ENCODE measurements around the gene RAB4B. TPM values are rescaled to one million over a fixed set of nuclear protein-coding genes. Genes with fewer than 3 reads are reported as not detected.

Gene RAB4B
- total and polyA plus RNA-seq, 12 donors: 25.8 to 135 (median 68.2) TPM

GRCh38 chr19:40775632-40776022 lies 2.4 kb upstream of the RAB4B start:
- WGBS, 4 donors: 88 to 95% (median 92%) methylated on average over 9 to 10 of the region's 10 CpGs
- TF ChIP-seq CTCF (IDR thresholded peaks at IDR 0.05): no peak
- TF ChIP-seq POLR2A (IDR thresholded peaks at IDR 0.05): no peak
- no peaks in the 10 kb centered on the region for H3K9me3 ChIP-seq (replicated peaks in 1 of 3)
- no peak for DNase-seq
- H3K27me3 ChIP-seq: no peaks in the 10 kb centered on the region
- H3K27ac ChIP-seq: no peak overlapping the region
- peaks cover 0 to 15% of the 10 kb centered on the region in 2 donors for H3K4me1 ChIP-seq (replicated peaks in 1 of 2)
- intact Hi-C loops (cut with DNase I): no loop called here
- no peaks in the 10 kb centered on the region for H3K36me3 ChIP-seq (replicated peaks in 1 of 2)
- no peak overlapping the region for H3K4me3 ChIP-seq

GRCh38 chr19:40776364-40776763 lies 1.7 kb upstream of the RAB4B start:
- peaks cover 0 to 15% of the 10 kb centered on the region in 2 donors for H3K4me1 ChIP-seq (replicated peaks in 1 of 2)
- no peak overlapping the region for H3K4me3 ChIP-seq
- intact Hi-C loops (cut with DNase I): no loop called here
- TF ChIP-seq CTCF (IDR thresholded peaks at IDR 0.05) (no peak), POLR2A (IDR thresholded peaks at IDR 0.05) (no peak)
- 73 to 79% (median 78%) methylated on average over 7 of the region's 7 CpGs for WGBS, 4 donors
- no peaks in the 10 kb centered on the region for H3K36me3 ChIP-seq (replicated peaks in 1 of 2)
- no peaks in the 10 kb centered on the region for H3K9me3 ChIP-seq (replicated peaks in 1 of 3)
- peak overlapping the region in 1 of 5 donors; percentile 99 for H3K27ac ChIP-seq
- H3K27me3 ChIP-seq: no peaks in the 10 kb centered on the region
- DNase-seq: no peak

- Histone ChIP-seq H3K36me3 (replicated peaks in 1 of 2) (no peaks in the 10 kb centered on the region), H3K27me3 (no peaks in the 10 kb centered on the region), H3K27ac (peak overlapping the region; percentile 89 to 99 (median 99)), H3K4me3 (peak overlapping the region in 2 of 4 donors; percentile 56 to 65), H3K4me1 (replicated peaks in 1 of 2) (peaks cover 0 to 15% of the 10 kb centered on the region in 2 donors), H3K9me3 (replicated peaks in 1 of 3) (no peaks in the 10 kb centered on the region)
- TF ChIP-seq CTCF (IDR thresholded peaks at IDR 0.05) (peak in 1 of 6 experiments; percentile 14), POLR2A (IDR thresholded peaks at IDR 0.05) (no peak)
- peak; percentile 89 to 99 (median 94) for DNase-seq
- WGBS, 4 donors: 5 to 14% (median 10%) methylated on average over 10 to 13 of the region's 13 CpGs
- intact Hi-C loops (cut with DNase I): no loop called here
Measured at GRCh38 chr19:40776932-40777644, 959 bp upstream of the RAB4B start.

- no peaks in the 10 kb centered on the region for H3K9me3 ChIP-seq (replicated peaks in 1 of 3)
- intact Hi-C loops (cut with DNase I): no loop called here
Measured at GRCh38 chr19:40777645-40777936, 456 bp upstream of the RAB4B start.

More at GRCh38 chr19:40777645-40777936, 456 bp upstream of the RAB4B start:
- Histone ChIP-seq H3K27me3 (no peaks in the 10 kb centered on the region), H3K27ac (peak overlapping the region; percentile 89 to 99 (median 99)), H3K4me1 (replicated peaks in 1 of 2) (peaks cover 0 to 15% of the 10 kb centered on the region in 2 donors), H3K4me3 (peak overlapping the region in 3 of 4 donors; percentile 42 to 65 (median 56)), H3K36me3 (replicated peaks in 1 of 2) (no peaks in the 10 kb centered on the region)
- TF ChIP-seq CTCF (IDR thresholded peaks at IDR 0.05): peak in 1 of 6 experiments; percentile 13
- peak in 1 of 2 donors; percentile 20 for TF ChIP-seq POLR2A (IDR thresholded peaks at IDR 0.05)
- 0 to 1% (median 0%) methylated on average over 10 of the region's 10 CpGs for WGBS, 4 donors
- no peak for DNase-seq

Measured in adrenal gland (tissue), 12 donors.